ENCODE results near the gene PCDHB1.

DNA sequence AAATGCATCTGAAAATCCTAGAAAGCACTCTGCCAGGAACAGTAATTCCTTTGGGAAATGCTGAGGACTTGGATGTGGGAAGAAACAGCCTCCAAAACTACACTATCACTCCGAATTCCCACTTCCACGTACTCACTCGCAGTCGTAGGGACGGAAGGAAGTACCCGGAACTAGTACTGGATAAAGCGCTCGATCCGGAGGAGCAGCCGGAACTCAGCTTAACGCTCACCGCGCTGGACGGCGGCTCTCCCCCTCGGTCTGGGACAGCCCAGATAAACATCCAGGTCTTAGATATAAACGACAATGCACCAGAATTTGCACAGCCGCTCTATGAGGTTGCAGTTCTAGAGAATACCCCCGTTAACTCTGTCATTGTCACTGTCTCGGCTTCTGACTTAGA lies 49.9 kb downstream of the PCDHB1 start:
- TF ChIP-seq, protein P1, sequence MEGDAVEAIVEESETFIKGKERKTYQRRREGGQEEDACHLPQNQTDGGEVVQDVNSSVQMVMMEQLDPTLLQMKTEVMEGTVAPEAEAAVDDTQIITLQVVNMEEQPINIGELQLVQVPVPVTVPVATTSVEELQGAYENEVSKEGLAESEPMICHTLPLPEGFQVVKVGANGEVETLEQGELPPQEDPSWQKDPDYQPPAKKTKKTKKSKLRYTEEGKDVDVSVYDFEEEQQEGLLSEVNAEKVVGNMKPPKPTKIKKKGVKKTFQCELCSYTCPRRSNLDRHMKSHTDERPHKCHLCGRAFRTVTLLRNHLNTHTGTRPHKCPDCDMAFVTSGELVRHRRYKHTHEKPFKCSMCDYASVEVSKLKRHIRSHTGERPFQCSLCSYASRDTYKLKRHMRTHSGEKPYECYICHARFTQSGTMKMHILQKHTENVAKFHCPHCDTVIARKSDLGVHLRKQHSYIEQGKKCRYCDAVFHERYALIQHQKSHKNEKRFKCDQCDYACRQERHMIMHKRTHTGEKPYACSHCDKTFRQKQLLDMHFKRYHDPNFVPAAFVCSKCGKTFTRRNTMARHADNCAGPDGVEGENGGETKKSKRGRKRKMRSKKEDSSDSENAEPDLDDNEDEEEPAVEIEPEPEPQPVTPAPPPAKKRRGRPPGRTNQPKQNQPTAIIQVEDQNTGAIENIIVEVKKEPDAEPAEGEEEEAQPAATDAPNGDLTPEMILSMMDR (conservative IDR thresholded peaks at IDR 0.05 in 1 of 2, IDR thresholded peaks at IDR 0.05 in 1 of 2; ENCODE audit: extremely low read depth in 1 of 2, insufficient read depth in 1 of 2, low read depth in 1 of 2, low read length in 2 of 2): no peak
- no peak for TF ChIP-seq EZH2 (IDR thresholded peaks at IDR 0.05; ENCODE audit: borderline replicate concordance, low read length)

Measured in mammary epithelial cell (primary cell).